ENCODE data around the gene FAM234A.

Gene FAM234A

GRCh38 chr16:281660-282255 lies 47.1 kb downstream of the FAM234A start:
- no peak for DNase-seq (ENCODE audit: low spot score)

- DNase-seq (ENCODE audit: low spot score), result no peak
Measured at GRCh38 chr16:282491-282890, 47.9 kb downstream of the FAM234A start.

- DNase-seq (ENCODE audit: low spot score), result no peak
Measured at GRCh38 chr16:283033-283805, 48.6 kb downstream of the FAM234A start, which contains the start of gene PDIA2. TSS of gene PDIA2 (plus strand) at chr16:283164. CDS start at chr16:283170, 6 bp downstream.

GRCh38 chr16:284204-285120 lies 49.8 kb downstream of the FAM234A start:
- no peak for DNase-seq (ENCODE audit: low spot score)

- DNase-seq (ENCODE audit: low spot score), result no peak
Measured at GRCh38 chr16:285146-286055, 50.8 kb downstream of the FAM234A start.

GRCh38 chr16:286491-287297 lies 52.1 kb downstream of the FAM234A start:
- DNase-seq (ENCODE audit: low spot score), result no peak

- DNase-seq (ENCODE audit: low spot score), result no peak
Measured at GRCh38 chr16:287298-287811, 52.7 kb downstream of the FAM234A start.

GRCh38 chr16:287981-288920 lies 53.6 kb downstream of the FAM234A start:
- no peak for DNase-seq (ENCODE audit: low spot score)

GRCh38 chr16:289395-289997 lies 54.9 kb downstream of the FAM234A start:
- DNase-seq (ENCODE audit: low spot score), result no peak

- DNase-seq (ENCODE audit: low spot score), result no peak
Measured at GRCh38 chr16:290015-290680, 55.5 kb downstream of the FAM234A start.

- DNase-seq (ENCODE audit: low spot score), result no peak
Measured at GRCh38 chr16:290681-291405, 56.2 kb downstream of the FAM234A start.

- DNase-seq (ENCODE audit: low spot score), result no peak
Measured at GRCh38 chr16:291539-291938, 56.9 kb downstream of the FAM234A start.

GRCh38 chr16:293043-293775 lies 58.6 kb downstream of the FAM234A start:
- no peak for DNase-seq (ENCODE audit: low spot score)

- no peak for DNase-seq (ENCODE audit: low spot score)
Measured at GRCh38 chr16:296276-296675, 61.7 kb downstream of the FAM234A start.

GRCh38 chr16:296806-297510 lies 62.3 kb downstream of the FAM234A start:
- no peak for DNase-seq (ENCODE audit: low spot score)

- no peak for DNase-seq (ENCODE audit: low spot score)
Measured at GRCh38 chr16:297832-298231, 63.2 kb downstream of the FAM234A start.

Data from hepatic stellate cell (primary cell).